GM12891 (cell line): ENCODE results near the gene RAG1.

Source experiments
- DNase-seq: peaks from one replicate; pipeline ENCODE4 v3.0.0; 2011; ENCODE audit warnings: low spot score; ENCODE audit not compliant: insufficient read length
- FAIRE-seq: peaks from 2 replicates; lab custom pipeline; 2011; peaks lifted over from hg19 to GRCh38; lab: Jason Lieb, UNC
- PAX5 ChIP-seq: IDR thresholded peaks from 2 replicates; pipeline ENCODE4 v1.6.1; 2011; ENCODE audit warnings: low read length, moderate library complexity, mild to moderate bottlenecking; ENCODE audit not compliant: insufficient read depth, severe bottlenecking
- POLR2A ChIP-seq: IDR thresholded peaks from 2 replicates; pipeline ENCODE4 v1.6.1; 2011; ENCODE audit warnings: low read depth, low read length, control low read depth
- POLR2AphosphoS5 ChIP-seq: IDR thresholded peaks from 2 replicates; pipeline ENCODE4 v1.6.1; 2011; ENCODE audit warnings: low read depth, low read length, control low read depth
- POU2F2 ChIP-seq: IDR thresholded peaks from 2 replicates; pipeline ENCODE4 v1.6.1; 2011; ENCODE audit warnings: low read depth, mild to moderate bottlenecking, control low read depth, low read length, moderate library complexity
- SPI1 ChIP-seq: IDR thresholded peaks from 2 replicates; pipeline ENCODE4 v1.6.1; 2011; ENCODE audit warnings: low read depth, low read length, control low read depth
- TAF1 ChIP-seq: IDR thresholded peaks from 2 replicates; pipeline ENCODE4 v1.6.1; 2011; ENCODE audit warnings: low read depth, low read length, control low read depth

RAG1 gene

GRCh38 chr11:36605221-36606216, 37.7 kb downstream of the RAG1 start:
- TF ChIP-seq SPI1: no peak
- TF ChIP-seq TAF1: no peak
- no peak for TF ChIP-seq POU2F2
- FAIRE-seq (no peak), DNase-seq (no peak)

- no peak for FAIRE-seq
- DNase-seq: no peak
- TF ChIP-seq POLR2A (no peak), TAF1 (no peak), PAX5 (no peak), SPI1 (no peak), POLR2AphosphoS5 (no peak), POU2F2 (no peak)
These were observed 40.8 kb downstream of the RAG1 start for GRCh38 chr11:36608491-36609199.

GRCh38 chr11:36609383-36609782, 41.6 kb downstream of the RAG1 start:
- no peak for TF ChIP-seq POLR2A
- FAIRE-seq (no peak), DNase-seq (no peak)

- DNase-seq (no peak), FAIRE-seq (no peak)
- TF ChIP-seq POLR2AphosphoS5 (no peak), TAF1 (no peak), SPI1 (no peak), POU2F2 (no peak)
These were observed 48.0 kb downstream of the RAG1 start for GRCh38 chr11:36615826-36616225.

- FAIRE-seq: no peak
These were observed 49.9 kb downstream of the RAG1 start for GRCh38 chr11:36617543-36618362.

GRCh38 chr11:36618363-36619047, 50.7 kb downstream of the RAG1 start:
- TF ChIP-seq POU2F2 (no peak), SPI1 (no peak), TAF1 (no peak), POLR2A (no peak), PAX5 (no peak), POLR2AphosphoS5 (no peak)
- peak; percentile 45 for FAIRE-seq
- no peak for DNase-seq

More at GRCh38 chr11:36617543-36618362, 49.9 kb downstream of the RAG1 start:
- TF ChIP-seq PAX5 (no peak), SPI1 (no peak), POLR2AphosphoS5 (no peak), POU2F2 (no peak), TAF1 (no peak), POLR2A (no peak)
- DNase-seq: no peak

- FAIRE-seq: peak; percentile 16
- no peak for TF ChIP-seq PAX5
- TF ChIP-seq POLR2A: no peak
- TF ChIP-seq TAF1: no peak
- no peak for TF ChIP-seq POLR2AphosphoS5
- no peak for TF ChIP-seq SPI1
- TF ChIP-seq POU2F2: no peak
- no peak for DNase-seq
These were observed 51.7 kb downstream of the RAG1 start for GRCh38 chr11:36619502-36619901.

GRCh38 chr11:36620246-36620645, 52.4 kb downstream of the RAG1 start:
- TF ChIP-seq POU2F2: no peak
- TF ChIP-seq SPI1: no peak
- TF ChIP-seq POLR2A: no peak
- TF ChIP-seq PAX5: no peak
- TF ChIP-seq TAF1: no peak
- no peak for TF ChIP-seq POLR2AphosphoS5
- FAIRE-seq: no peak
- no peak for DNase-seq
